Hepatocyte (in vitro differentiated cells): ENCODE data around the gene CLEC4D. TPM values are rescaled to one million over a fixed set of nuclear protein-coding genes. Genes with fewer than 3 reads are reported as not detected.

Experiments used
- DNase-seq: peaks from one replicate; pipeline ENCODE4 v3.0.0-alpha.2; 2016; ENCODE audit warnings: low spot score
- H2AFZ ChIP-seq: fragments of 200-600 bp; sonication (generic); 2 replicates; pipeline ENCODE4 v1.6.0; 2016; ENCODE audit warnings: antibody characterized with exemption, mild to moderate bottlenecking
- H3K27ac ChIP-seq: fragments of 200-600 bp; sonication (generic); 2 replicates; pipeline ENCODE4 v1.5.1; 2016; ENCODE audit warnings: mild to moderate bottlenecking
- H3K27me3 ChIP-seq: fragments of 200-600 bp; sonication (generic); 2 replicates; pipeline ENCODE4 v1.6.1; 2016
- H3K36me3 ChIP-seq: fragments of 200-600 bp; sonication (generic); replicated peaks from 2 replicates; pipeline ENCODE4 v1.5.1; 2016; ENCODE audit warnings: low read depth; ENCODE audit not compliant: insufficient read depth
- H3K4me1 ChIP-seq: fragments of 200-600 bp; sonication (generic); 2 replicates; pipeline ENCODE4 v1.5.1; 2016; ENCODE audit warnings: mild to moderate bottlenecking, moderate library complexity; ENCODE audit not compliant: insufficient read depth
- H3K4me2 ChIP-seq: fragments of 200-600 bp; sonication (generic); 2 replicates; pipeline ENCODE4 v1.6.0; 2016
- H3K4me3 ChIP-seq: fragments of 200-600 bp; sonication (generic); 2 replicates; pipeline ENCODE4 v1.5.1; 2016; ENCODE audit warnings: mild to moderate bottlenecking
- H3K79me2 ChIP-seq: fragments of 200-600 bp; sonication (generic); 2 replicates; pipeline ENCODE4 v1.6.0; 2017; ENCODE audit warnings: mild to moderate bottlenecking
- H3K9me2 ChIP-seq: fragments of 200-600 bp; sonication (generic); replicated peaks from 2 replicates; pipeline ENCODE4 v1.6.0; 2017; ENCODE audit warnings: mild to moderate bottlenecking; ENCODE audit not compliant: insufficient read depth
- H3K9me3 ChIP-seq: fragments of 200-600 bp; sonication (generic); 2 replicates; pipeline ENCODE4 v1.5.1; 2016; ENCODE audit warnings: low read depth, mild to moderate bottlenecking
- H4K20me1 ChIP-seq: fragments of 200-600 bp; sonication (generic); 2 replicates; pipeline ENCODE4 v1.6.0; 2016; ENCODE audit warnings: mild to moderate bottlenecking; ENCODE audit not compliant: insufficient read depth, poor library complexity, severe bottlenecking
- EZH2 ChIP-seq: fragments of 200-600 bp; sonication (generic); IDR thresholded peaks from 2 replicates; pipeline ENCODE4 v1.6.1; 2016; ENCODE audit warnings: antibody characterized with exemption, mild to moderate bottlenecking, borderline replicate concordance
- EZH2phosphoT487 ChIP-seq: fragments of 200-600 bp; sonication (generic); IDR thresholded peaks from one replicate; pipeline ENCODE4 v1.6.1; 2018; ENCODE audit warnings: antibody characterized with exemption, mild to moderate bottlenecking, low read depth, moderate library complexity; ENCODE audit not compliant: unreplicated experiment, severe bottlenecking
- WGBS: methylation state at CpG from one replicate; pipeline ENCODE4 v1.1.6; 2016; ENCODE audit warnings: low lambda C conversion rate; ENCODE audit errors: missing lambda C conversion rate; 5-methylcytosine and 5-hydroxymethylcytosine counted together
- polyA plus RNA-seq: library from polyadenylated mRNA; unstranded; fragments of >200 nt; fragmentation: Nextera tagmentation; extraction: Ambion mirVana; gene quantifications from 2 replicates; pipeline ENCODE4 v1.2.1, GENCODE V29; 2016
- total RNA-seq: library from RNA; depleted of rRNA; stranded (reverse); fragments of >200 nt; gene quantifications from 2 replicates; pipeline ENCODE4 v1.2.3, GENCODE V29; 2014
- TF ChIP-seq, protein P1 (sequence below): fragments of 200-600 bp; sonication (generic); IDR thresholded peaks from 2 replicates; pipeline ENCODE4 v1.5.1; 2016; ENCODE audit warnings: antibody characterized with exemption, mild to moderate bottlenecking; ENCODE audit not compliant: poor library complexity

Gene CLEC4D
- total and polyA plus RNA-seq, 2 experiments from 2014 or later, result 0.10 TPM; not detected in 1

DNA sequence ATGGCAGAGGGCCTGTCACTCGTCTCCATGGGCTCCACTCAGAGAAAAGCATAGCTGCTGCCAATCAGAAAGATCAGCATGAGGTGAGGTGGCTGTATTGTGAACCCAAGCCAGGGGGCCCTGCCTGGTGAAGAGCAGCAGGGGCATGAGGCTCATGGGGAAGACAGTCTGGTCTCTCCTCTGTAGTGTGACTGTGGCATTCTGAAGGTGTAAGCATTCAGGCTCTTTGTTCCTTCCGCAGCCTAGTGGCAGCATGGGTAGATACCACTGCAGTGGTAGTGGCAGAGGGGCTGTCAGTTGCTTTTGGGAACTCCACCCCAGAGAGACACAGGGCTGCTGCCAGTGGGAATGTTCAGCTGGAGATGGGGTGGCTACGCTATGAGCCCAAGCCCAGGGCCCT lies 5.1 kb upstream of the CLEC4D start:
- H3K4me1 ChIP-seq, result no peaks in the 10 kb centered on the region
- H3K9me2 ChIP-seq, result no peaks in the 10 kb centered on the region
- no peak overlapping the region for H2AFZ ChIP-seq
- TF ChIP-seq EZH2 (no peak), EZH2phosphoT487 (no peak)
- TF ChIP-seq, protein P1, sequence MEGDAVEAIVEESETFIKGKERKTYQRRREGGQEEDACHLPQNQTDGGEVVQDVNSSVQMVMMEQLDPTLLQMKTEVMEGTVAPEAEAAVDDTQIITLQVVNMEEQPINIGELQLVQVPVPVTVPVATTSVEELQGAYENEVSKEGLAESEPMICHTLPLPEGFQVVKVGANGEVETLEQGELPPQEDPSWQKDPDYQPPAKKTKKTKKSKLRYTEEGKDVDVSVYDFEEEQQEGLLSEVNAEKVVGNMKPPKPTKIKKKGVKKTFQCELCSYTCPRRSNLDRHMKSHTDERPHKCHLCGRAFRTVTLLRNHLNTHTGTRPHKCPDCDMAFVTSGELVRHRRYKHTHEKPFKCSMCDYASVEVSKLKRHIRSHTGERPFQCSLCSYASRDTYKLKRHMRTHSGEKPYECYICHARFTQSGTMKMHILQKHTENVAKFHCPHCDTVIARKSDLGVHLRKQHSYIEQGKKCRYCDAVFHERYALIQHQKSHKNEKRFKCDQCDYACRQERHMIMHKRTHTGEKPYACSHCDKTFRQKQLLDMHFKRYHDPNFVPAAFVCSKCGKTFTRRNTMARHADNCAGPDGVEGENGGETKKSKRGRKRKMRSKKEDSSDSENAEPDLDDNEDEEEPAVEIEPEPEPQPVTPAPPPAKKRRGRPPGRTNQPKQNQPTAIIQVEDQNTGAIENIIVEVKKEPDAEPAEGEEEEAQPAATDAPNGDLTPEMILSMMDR, result no peak
- H4K20me1 ChIP-seq, result no peaks in the 10 kb centered on the region
- no peaks in the 10 kb centered on the region for H3K9me3 ChIP-seq
- H3K4me2 ChIP-seq, result no peak overlapping the region
- H3K27ac ChIP-seq, result no peak overlapping the region
- no peak overlapping the region for H3K4me3 ChIP-seq
- no peak for DNase-seq
- 85% methylated on average over 3 of the region's 3 CpGs for WGBS
- H3K79me2 ChIP-seq, result no peaks in the 10 kb centered on the region
- H3K36me3 ChIP-seq, result no peaks in the 10 kb centered on the region
- no peaks in the 10 kb centered on the region for H3K27me3 ChIP-seq

DNA sequence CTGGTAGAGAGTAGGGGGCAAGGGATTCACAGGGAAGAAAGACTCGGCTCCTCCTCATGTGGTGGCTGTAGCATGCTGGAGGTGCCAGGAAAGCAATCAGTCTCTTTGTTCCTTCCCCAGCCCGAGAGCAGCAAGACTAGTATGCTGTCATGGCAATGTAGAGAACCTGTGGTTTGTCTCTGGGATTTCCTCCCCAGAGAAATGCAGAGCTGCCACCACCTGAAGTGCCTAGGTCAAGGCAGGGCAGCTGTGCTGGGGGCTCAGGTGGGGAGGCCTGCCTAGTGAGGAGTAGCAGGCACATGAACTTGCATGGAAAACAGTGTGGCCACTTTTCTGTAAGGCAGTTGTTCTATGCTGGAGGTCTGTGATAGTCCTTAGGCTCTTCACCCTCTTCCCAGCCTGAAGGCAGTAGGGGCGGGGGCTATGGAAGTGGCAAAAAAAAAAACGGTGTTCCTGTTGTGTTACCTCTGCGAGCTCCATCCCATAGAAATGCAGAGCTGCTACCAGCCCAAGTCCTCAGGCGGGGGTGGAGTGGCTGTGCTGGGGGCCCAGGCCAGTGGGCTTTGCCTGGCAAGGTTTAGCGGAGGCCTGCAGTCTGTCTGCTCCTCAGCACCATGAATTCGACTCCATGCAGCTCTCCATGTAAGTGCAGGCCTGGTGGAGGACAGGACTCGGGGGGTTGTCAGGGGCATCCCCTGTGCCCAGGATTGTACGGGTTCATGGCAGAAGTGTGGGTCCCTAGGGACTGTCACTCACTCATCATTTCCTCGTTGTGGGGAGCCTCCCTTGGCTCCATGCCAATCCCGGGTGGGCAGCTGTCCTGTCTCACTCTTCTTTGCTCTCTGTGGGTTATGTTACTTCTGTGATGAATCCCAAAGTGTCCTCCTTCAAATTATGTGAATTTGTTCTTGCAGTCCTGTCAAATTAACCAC lies 4.1 kb upstream of the CLEC4D start:
- Histone ChIP-seq H3K79me2 (no peaks in the 10 kb centered on the region), H2AFZ (no peak overlapping the region), H3K36me3 (no peaks in the 10 kb centered on the region), H3K9me3 (no peaks in the 10 kb centered on the region), H3K27me3 (no peaks in the 10 kb centered on the region), H3K4me2 (no peak overlapping the region), H4K20me1 (no peaks in the 10 kb centered on the region), H3K9me2 (no peaks in the 10 kb centered on the region), H3K4me1 (no peaks in the 10 kb centered on the region), H3K4me3 (no peak overlapping the region), H3K27ac (no peak overlapping the region)
- TF ChIP-seq, protein P1, result no peak
- TF ChIP-seq EZH2 (no peak), EZH2phosphoT487 (no peak)
- WGBS, result 69% methylated on average over 12 of the region's 12 CpGs
- DNase-seq, result no peak

DNA sequence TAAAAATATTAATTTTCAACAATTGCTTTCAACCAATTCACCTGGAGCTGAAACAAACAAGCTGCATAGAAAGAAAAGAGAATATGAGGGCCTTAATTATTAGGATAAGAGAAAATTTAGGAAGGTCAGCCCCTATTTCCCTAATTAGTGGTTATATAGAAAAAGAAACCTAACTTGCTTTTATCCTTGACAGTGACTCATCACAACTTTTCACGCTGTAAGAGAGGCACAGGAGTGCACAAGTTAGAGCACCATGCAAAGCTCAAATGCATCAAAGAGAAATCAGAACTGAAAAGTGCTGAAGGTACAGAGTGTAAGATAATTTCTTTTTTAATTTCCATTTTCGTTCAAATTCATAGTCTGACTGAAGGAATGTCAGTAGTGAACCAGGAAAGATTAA lies 4.7 kb downstream of the CLEC4D start:
- no peaks in the 10 kb centered on the region for H3K36me3 ChIP-seq
- no peak overlapping the region for H3K4me2 ChIP-seq
- no peak for DNase-seq
- 81% methylated on average over 2 of the region's 2 CpGs for WGBS
- no peaks in the 10 kb centered on the region for H3K79me2 ChIP-seq
- no peaks in the 10 kb centered on the region for H3K4me1 ChIP-seq
- no peaks in the 10 kb centered on the region for H3K9me2 ChIP-seq
- no peaks in the 10 kb centered on the region for H4K20me1 ChIP-seq
- H3K9me3 ChIP-seq, result no peaks in the 10 kb centered on the region
- peaks cover 9% of the 10 kb centered on the region for H3K27me3 ChIP-seq
- no peak overlapping the region for H3K27ac ChIP-seq
- H3K4me3 ChIP-seq, result no peak overlapping the region
- no peak overlapping the region for H2AFZ ChIP-seq
- TF ChIP-seq EZH2 (no peak), EZH2phosphoT487 (no peak)
- TF ChIP-seq, protein P1, result no peak
